ENCODE results near the gene CDADC1. TPM values are rescaled to one million over a fixed set of nuclear protein-coding genes. Genes with fewer than 3 reads are reported as not detected.

CDADC1 gene
- total RNA-seq, 2 experiments from 2014 or later, result 8.6 to 9.0 TPM

DNA sequence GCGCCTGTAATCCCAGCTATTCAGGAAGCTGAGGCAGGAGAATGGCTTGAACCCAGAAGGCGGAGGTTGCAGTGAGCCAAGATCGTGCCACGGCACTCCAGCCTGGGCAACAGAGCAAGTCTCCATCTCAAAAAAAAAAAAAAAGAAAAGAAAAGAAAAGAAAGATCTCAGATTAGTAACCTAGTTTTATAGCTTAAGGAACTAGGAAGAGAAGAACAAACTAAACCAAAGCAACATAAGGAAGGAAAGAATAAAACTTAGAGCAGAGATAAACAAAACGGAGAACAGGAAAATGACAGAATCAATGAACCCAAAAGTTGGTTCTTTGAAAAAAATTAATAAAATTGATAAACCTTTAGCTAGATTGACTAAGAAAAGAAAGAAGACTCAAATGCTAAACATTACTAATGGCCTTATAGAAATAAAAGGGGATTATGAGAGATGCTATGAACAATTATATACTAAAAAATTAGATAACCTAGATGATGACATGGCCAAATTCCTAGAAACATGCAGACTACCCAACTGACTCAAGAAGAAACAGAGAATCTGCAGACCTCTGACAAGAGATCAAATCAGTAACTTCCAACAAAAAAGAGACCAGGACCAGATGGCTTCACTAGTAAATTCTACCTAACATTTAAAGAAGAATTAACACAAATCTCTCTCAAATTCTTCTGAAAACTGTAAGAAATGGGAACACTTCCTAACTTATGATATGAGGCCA is 68.2 kb downstream of the CDADC1 start:
- POLR2A ChIA-PET, result no interaction called here
- ATAC-seq (no peak), DNase-seq (no peak)
- intact Hi-C loops (cut with micrococcal nuclease), result no loop called here
- TF ChIP-seq, protein P1, sequence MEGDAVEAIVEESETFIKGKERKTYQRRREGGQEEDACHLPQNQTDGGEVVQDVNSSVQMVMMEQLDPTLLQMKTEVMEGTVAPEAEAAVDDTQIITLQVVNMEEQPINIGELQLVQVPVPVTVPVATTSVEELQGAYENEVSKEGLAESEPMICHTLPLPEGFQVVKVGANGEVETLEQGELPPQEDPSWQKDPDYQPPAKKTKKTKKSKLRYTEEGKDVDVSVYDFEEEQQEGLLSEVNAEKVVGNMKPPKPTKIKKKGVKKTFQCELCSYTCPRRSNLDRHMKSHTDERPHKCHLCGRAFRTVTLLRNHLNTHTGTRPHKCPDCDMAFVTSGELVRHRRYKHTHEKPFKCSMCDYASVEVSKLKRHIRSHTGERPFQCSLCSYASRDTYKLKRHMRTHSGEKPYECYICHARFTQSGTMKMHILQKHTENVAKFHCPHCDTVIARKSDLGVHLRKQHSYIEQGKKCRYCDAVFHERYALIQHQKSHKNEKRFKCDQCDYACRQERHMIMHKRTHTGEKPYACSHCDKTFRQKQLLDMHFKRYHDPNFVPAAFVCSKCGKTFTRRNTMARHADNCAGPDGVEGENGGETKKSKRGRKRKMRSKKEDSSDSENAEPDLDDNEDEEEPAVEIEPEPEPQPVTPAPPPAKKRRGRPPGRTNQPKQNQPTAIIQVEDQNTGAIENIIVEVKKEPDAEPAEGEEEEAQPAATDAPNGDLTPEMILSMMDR (IDR thresholded peaks at IDR 0.05), result no peak
- Mint-ChIP-seq H3K27ac (no peak overlapping the region), H3K27me3 (no peaks in the 10 kb centered on the region), H3K4me3 (no peak overlapping the region), H3K36me3 (ENCODE audit: low read depth) (no peaks in the 10 kb centered on the region), H3K9me3 (no peaks in the 10 kb centered on the region), H3K4me1 (ENCODE audit: low read depth) (peaks cover 6% of the 10 kb centered on the region)
- CTCF ChIA-PET, result interaction anchor here (1.2 to 1.5 kb wide), 2 partner anchors 15 to 16 kb away, joined by 3 read pairs; no protein-coding TSS in a partner anchor

- intact Hi-C loops (cut with micrococcal nuclease), result no loop called here
- H3K4me3 Mint-ChIP-seq, result no peak overlapping the region
- peaks cover 9% of the 10 kb centered on the region for H3K4me1 Mint-ChIP-seq (ENCODE audit: low read depth)
- DNase-seq (no peak), ATAC-seq (no peak)
- ChIA-PET CTCF (no interaction called here), POLR2A (interaction anchor here (0.6 kb wide), 1 partner anchor 197 kb away, joined by 4 read pairs; no protein-coding TSS in a partner anchor)
- TF ChIP-seq, protein P1 (IDR thresholded peaks at IDR 0.05), result no peak
- H3K36me3 Mint-ChIP-seq (ENCODE audit: low read depth), result no peaks in the 10 kb centered on the region
- no peaks in the 10 kb centered on the region for H3K27me3 Mint-ChIP-seq
- no peak overlapping the region for H3K27ac Mint-ChIP-seq
- H3K9me3 Mint-ChIP-seq, result no peaks in the 10 kb centered on the region
Observed at GRCh38 chr13:49319551-49319950, 71.8 kb downstream of the CDADC1 start.

DNA sequence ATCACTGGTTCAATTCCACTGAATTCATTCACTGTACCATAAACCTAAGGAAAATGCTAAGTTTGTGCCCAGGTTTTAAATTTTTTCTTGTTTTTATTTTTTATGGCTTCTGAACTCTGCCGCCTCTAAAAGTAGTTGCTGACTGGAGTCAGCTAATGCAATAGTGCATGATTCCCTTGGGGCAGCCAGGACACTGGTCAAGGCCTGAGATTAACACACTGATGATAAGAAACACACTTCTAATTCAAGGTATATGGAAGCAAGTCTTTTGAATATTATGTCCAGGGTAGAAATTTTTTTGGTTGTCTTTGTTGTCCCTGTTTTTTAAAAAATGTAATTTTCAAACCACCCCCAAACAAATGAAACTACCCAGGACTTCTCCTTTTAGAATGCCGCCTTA is 72.2 kb downstream of the CDADC1 start:
- TF ChIP-seq, protein P1 (IDR thresholded peaks at IDR 0.05), result no peak
- Mint-ChIP-seq H3K4me1 (ENCODE audit: low read depth) (peaks cover 9% of the 10 kb centered on the region), H3K36me3 (ENCODE audit: low read depth) (no peaks in the 10 kb centered on the region), H3K4me3 (no peak overlapping the region), H3K27me3 (no peaks in the 10 kb centered on the region), H3K27ac (no peak overlapping the region), H3K9me3 (no peaks in the 10 kb centered on the region)
- no peak for DNase-seq
- ATAC-seq, result no peak
- ChIA-PET CTCF (no interaction called here), POLR2A (interaction anchor here (0.6 kb wide), 1 partner anchor 197 kb away, joined by 4 read pairs; no protein-coding TSS in a partner anchor)
- intact Hi-C loops (cut with micrococcal nuclease), result no loop called here

DNA sequence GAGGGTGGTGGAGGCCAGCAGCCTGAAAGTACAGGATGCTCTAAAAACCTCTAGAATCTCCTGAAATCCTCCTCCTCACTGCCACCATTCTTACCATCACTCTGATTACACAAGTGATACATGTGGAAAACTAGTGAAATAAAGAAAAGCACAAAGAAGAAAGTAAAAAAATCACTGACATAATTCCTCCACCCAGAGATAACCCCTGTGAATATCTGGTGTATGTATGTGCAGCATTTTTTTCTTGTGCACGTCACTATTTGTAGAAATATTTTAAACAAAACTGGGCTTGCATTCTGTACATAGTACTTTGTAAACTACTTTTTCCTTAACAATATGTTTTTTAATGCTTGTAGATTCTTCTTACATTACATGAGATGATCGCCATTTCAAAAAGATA is 73.2 kb downstream of the CDADC1 start:
- Mint-ChIP-seq H3K36me3 (ENCODE audit: low read depth) (no peaks in the 10 kb centered on the region), H3K9me3 (no peaks in the 10 kb centered on the region), H3K27me3 (no peaks in the 10 kb centered on the region), H3K4me3 (no peak overlapping the region), H3K27ac (no peak overlapping the region), H3K4me1 (ENCODE audit: low read depth) (peaks cover 9% of the 10 kb centered on the region)
- ATAC-seq (no peak), DNase-seq (no peak)
- ChIA-PET CTCF (interaction anchor here (0.9 to 1.3 kb wide), 4 partner anchors 13 to 286 kb away, joined by 3 to 5 read pairs (median 4); no protein-coding TSS in a partner anchor), POLR2A (no interaction called here)
- TF ChIP-seq, protein P1 (IDR thresholded peaks at IDR 0.05), result no peak
- intact Hi-C loops (cut with micrococcal nuclease), result no loop called here

GRCh38 chr13:49322702-49323101 is 75.0 kb downstream of the CDADC1 start:
- TF ChIP-seq, protein P1 (IDR thresholded peaks at IDR 0.05), result no peak
- peaks cover 9% of the 10 kb centered on the region for H3K4me1 Mint-ChIP-seq (ENCODE audit: low read depth)
- ChIA-PET CTCF (interaction anchor here (0.7 to 1.8 kb wide), 4 partner anchors 11 to 284 kb away, joined by 3 to 7 read pairs (median 4); no protein-coding TSS in a partner anchor), POLR2A (interaction anchor here (1.0 kb wide), 1 partner anchor 12 kb away, joined by 3 read pairs; no protein-coding TSS in a partner anchor)
- no peaks in the 10 kb centered on the region for H3K36me3 Mint-ChIP-seq (ENCODE audit: low read depth)
- H3K4me3 Mint-ChIP-seq, result no peak overlapping the region
- no peak overlapping the region for H3K27ac Mint-ChIP-seq
- no peak for ATAC-seq
- no peaks in the 10 kb centered on the region for H3K27me3 Mint-ChIP-seq
- intact Hi-C loops (cut with micrococcal nuclease), result no loop called here
- DNase-seq, result no peak
- no peaks in the 10 kb centered on the region for H3K9me3 Mint-ChIP-seq
